Fibroblast of mammary gland (primary cell): ENCODE results near the gene MBP.

Experiments used
- DNase-seq: peaks from one replicate; pipeline ENCODE4 v3.0.0-alpha.2; 2010; ENCODE audit warnings: low read depth
- H3K4me3 ChIP-seq: 2 replicates; pipeline ENCODE4 v1.5.1; 2011; ENCODE audit warnings: low read depth, mild to moderate bottlenecking, low read length, moderate library complexity; ENCODE audit not compliant: control insufficient read depth
- CTCF ChIP-seq: conservative IDR thresholded peaks from 2 replicates; pipeline ENCODE4 v1.5.1; 2011; ENCODE audit warnings: low read depth, low read length, inconsistent platforms; ENCODE audit not compliant: control insufficient read depth, insufficient read depth

Gene MBP

GRCh38 chr18:77130229-77131099 is 2.1 kb downstream of the MBP start:
- peak overlapping the region; percentile 66 for H3K4me3 ChIP-seq
- TF ChIP-seq CTCF = no peak
- DNase-seq = no peak

GRCh38 chr18:77129150-77129551 is 3.4 kb downstream of the MBP start:
- peak; percentile 98 for DNase-seq
- no peak overlapping the region for H3K4me3 ChIP-seq
- TF ChIP-seq CTCF = no peak

GRCh38 chr18:77127769-77128671 is 4.6 kb downstream of the MBP start:
- H3K4me3 ChIP-seq = no peak overlapping the region
- DNase-seq = peak; percentile 95
- no peak for TF ChIP-seq CTCF

- no peak for DNase-seq
- TF ChIP-seq CTCF = no peak
- no peak overlapping the region for H3K4me3 ChIP-seq
Observed at GRCh38 chr18:77124452-77124922, 8.1 kb downstream of the MBP start.

- DNase-seq = no peak
- no peak for TF ChIP-seq CTCF
- H3K4me3 ChIP-seq = no peak overlapping the region
Observed at GRCh38 chr18:77123320-77124231, 9.0 kb downstream of the MBP start.

- DNase-seq = no peak
- H3K4me3 ChIP-seq = no peak overlapping the region
- no peak for TF ChIP-seq CTCF
Observed at GRCh38 chr18:77121523-77121922, 11.1 kb downstream of the MBP start.
